GM18873 (cell line): Measurements from ENCODE around the gene SNAPC3.
"Not testable (repeated sequence)": the region's sequence is repeated elsewhere in the genome, so short reads cannot be mapped to it uniquely, and the experiment has no call there.

ENCODE experiments used
- ATAC-seq: cut with Tn5 transposase; IDR thresholded peaks from one replicate; pipeline ENCODE4 v1.9.1; 2021; ENCODE audit warnings: mild to moderate bottlenecking, moderate library complexity, moderate number of reproducible peaks; ENCODE audit not compliant: unreplicated experiment, low FRiP score

The SNAPC3 gene

DNA sequence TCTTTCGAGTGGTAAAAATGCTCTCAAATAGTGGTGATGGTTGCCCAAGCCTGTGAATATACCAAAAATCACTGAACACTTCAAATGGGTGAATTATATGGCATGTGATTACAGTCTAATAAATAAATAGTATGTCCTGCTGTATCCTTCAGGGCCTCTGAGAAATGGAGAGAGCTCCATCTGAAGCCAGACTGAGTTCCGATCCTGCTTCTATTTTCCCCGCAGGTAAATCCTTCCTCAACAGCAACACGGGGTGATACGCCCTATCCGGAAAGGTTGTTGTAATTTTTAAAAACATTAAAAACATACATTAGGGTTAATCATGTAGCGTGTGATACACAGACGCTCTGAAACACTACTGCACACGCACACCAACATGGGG, 695 bp upstream of the SNAPC3 start:
- no peak for ATAC-seq

GRCh38 chr9:15423231-15423985, 732 bp downstream of the SNAPC3 start:
- ATAC-seq: peak; percentile 3

- peak; percentile 41 for ATAC-seq
Observed at GRCh38 chr9:15426019-15426418, 3.3 kb downstream of the SNAPC3 start.

- ATAC-seq: not testable (repeated sequence)
Observed at GRCh38 chr9:15427702-15428101, 5.0 kb downstream of the SNAPC3 start.

DNA sequence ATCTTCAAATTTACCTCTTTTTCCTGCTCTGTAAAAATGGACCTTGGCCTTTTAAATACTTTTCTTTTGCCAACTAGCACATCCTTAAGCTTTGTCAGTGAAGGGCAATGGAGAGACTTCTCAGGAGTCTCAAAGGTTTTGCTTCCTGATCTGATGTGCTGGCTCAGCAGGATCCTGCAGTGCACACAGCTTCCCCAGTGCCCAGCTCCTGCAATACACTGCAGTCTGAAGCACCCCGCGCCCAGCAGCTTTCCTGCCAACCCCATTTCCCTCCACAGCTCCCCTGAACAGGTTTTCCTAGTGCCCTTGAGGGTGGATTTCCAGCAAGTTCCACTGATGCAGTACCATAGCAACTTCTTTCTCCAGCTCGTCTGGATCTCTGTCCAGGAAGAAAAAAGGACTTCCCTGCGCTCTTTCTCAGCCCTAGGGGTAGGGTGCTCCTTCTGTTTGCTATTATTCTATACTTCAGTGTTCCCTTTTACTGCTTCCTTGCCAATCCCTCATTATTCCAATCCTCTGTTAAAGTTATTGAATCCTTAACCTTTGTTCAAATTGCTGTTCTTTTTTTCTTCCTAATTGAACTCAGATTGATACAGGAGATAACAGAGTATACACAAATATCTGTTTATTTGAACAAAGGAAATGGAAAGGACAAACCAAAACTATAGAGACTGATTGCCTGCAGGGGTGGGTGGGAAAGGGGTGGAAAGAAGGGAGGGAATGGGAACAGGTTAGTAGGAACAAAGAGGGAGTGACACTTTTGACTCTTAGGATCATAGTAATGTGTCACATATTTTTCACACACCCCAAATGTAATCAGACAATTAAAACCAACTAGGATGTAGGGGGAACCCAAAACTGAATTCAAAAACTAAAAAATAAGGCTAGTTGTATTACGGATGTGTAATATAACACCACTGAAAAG, 8.5 kb downstream of the SNAPC3 start:
- no peak for ATAC-seq

DNA sequence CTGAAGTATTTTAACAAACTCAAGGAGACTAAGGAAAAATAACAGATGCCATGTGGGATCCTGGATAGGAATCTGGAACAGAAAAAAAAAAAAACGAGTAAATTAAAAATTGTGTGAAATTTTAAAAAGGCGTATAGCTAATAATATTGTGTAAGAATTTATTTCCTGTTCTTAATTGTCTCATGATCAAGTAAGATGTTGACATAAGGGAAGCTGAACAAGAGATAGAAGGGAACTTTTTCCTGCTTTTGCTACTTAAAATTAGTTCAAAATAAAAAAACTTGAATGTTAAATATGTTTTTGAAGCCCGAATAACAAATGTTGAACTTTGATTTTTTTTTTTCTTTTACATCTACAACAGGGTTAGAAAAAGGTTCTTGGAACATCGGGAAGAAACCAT, 10.5 kb downstream of the SNAPC3 start:
- no peak for ATAC-seq

DNA sequence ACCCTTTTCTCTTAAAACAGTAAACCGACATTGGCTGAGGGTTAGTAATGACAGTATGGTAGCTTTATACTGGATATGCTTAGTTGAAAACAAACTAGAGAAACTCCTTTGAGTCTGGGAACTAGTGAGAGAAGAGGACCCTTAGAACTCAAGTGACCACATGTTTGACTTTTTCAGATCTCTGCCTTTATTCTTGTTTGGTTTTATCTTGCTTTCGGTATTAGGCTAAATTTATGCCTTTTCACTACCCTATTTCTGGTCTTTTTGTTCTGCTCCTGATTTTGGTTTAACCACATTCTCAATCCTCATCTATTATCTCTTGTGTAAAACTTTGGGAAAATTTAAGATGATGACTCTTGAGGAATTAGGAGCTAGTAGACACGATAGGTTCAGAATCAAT, 11.0 kb downstream of the SNAPC3 start:
- ATAC-seq: no peak

GRCh38 chr9:15438891-15439290, 16.2 kb downstream of the SNAPC3 start:
- no peak for ATAC-seq

DNA sequence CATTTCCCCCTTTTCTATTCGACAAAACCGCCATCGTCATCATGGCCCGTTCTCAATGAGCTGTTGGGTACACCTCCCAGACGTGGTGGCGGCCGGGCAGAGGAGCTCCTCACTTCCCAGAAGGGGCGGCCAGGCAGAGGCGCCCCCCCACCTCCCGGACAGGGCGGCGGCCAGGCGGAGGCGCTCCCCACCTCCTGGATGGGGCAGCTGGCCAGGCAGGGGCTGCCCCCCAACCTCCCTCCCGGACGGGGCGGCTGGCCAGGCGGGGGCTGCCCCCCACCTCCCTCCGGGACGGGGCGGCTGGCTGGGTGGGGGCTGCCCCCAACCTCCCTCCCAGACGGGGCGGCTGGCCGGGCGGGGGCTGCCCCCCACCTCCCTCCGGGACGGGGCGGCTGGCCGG, 19.2 kb downstream of the SNAPC3 start:
- not testable (repeated sequence) for ATAC-seq

DNA sequence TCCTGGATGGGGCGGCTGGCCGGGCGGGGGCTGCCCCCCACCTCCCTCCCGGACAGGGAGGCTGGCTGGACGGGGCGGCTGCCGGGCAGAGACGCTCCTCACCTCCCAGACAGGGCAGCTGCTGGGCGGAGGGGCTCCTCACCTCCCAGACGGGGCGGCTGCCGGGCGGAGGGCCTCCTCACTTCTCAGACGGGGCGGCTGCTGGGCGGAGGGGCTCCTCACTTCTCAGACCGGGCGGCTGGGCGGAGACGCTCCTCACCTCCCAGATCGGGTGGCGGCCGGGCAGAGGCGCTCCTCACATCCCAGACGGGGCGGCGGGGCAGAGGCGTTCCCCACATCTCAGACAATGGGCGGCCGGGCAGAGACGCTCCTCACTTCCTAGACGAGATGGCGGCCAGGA, 19.6 kb downstream of the SNAPC3 start:
- not testable (repeated sequence) for ATAC-seq

GRCh38 chr9:15444141-15444540, 21.5 kb downstream of the SNAPC3 start:
- ATAC-seq: no peak

GRCh38 chr9:15453956-15454355, 31.3 kb downstream of the SNAPC3 start:
- ATAC-seq: no peak

- ATAC-seq: no peak
Observed at GRCh38 chr9:15461056-15461455, 38.4 kb downstream of the SNAPC3 start.

DNA sequence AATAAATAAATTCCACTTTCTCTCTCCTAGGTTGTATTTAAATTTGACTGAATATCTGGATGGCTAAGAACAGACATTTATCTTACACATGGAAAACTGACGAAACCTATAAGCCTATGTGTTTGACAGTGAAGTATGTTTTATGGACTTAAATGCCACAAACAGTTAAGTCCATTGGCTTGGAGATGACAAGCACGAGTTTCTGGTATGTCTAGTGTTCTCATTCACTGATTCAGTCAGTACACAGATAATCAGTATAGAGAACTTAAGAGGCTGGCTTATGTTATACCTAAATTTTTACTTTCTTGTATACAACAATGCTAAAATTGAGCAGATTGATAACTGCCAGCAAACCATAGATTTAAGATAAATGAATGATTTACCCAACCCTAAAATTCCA, 38.9 kb downstream of the SNAPC3 start:
- no peak for ATAC-seq

DNA sequence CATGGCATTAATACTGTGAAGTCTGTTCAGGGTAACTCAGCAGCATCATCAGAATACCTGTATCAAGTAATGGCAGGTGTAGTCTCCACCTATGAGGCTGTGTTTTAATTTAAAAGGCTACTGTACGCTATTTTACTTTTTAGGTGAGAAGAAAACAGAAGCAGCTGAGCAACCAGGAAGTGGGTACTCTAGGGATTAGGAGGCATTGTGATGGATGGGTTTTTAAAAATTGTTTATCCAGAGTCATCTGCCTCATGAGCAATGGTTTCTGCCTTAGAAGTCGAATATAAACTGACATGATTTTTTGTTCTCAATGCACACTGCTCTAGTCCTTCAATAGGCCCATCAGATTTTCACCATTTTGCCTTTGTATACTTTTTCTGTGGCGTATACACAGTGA, 45.5 kb downstream of the SNAPC3 start:
- ATAC-seq: no peak

DNA sequence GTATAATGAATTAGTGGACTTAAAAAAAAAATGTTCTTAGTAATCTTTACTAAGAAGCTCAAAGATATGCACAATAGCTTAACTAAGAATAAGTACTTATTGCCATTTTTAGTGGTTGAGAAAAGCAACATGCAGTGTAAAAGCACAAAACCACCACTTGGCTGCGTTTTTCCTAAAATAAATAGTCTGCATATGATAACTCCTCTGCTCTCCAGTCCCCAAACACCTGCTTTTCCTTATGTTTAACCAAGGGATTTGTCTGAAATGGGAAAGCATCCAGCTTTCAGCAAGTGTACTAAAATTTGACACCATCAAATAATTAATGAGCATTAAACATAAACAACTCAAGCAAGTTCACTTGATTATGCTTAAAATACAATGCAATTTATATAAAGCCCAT, 46.7 kb downstream of the SNAPC3 start:
- no peak for ATAC-seq

DNA sequence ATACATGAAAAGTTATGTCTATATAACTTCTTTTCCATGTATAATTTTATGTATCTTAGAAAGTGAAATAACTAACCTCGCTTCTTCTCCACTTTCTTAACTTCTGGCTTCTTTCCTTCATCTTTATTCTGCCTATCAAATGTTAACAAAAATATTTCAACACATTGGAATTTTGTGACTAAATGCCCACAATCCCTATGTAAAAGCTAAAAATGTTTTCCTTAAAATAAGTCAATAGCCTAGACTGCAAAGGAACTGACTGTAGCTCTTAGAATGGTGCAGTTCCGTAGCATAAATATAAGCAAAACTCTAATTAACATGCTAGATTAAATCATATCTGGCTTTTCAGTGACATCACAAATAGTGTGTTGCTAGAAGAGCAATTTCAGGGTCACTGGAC, 47.2 kb downstream of the SNAPC3 start:
- ATAC-seq: no peak

GRCh38 chr9:15475923-15476536, 53.4 kb downstream of the SNAPC3 start:
- ATAC-seq: no peak

- no peak for ATAC-seq
Observed at GRCh38 chr9:15480028-15480427, 57.4 kb downstream of the SNAPC3 start.

- ATAC-seq: no peak
Observed at GRCh38 chr9:15482146-15482545, 59.5 kb downstream of the SNAPC3 start.

DNA sequence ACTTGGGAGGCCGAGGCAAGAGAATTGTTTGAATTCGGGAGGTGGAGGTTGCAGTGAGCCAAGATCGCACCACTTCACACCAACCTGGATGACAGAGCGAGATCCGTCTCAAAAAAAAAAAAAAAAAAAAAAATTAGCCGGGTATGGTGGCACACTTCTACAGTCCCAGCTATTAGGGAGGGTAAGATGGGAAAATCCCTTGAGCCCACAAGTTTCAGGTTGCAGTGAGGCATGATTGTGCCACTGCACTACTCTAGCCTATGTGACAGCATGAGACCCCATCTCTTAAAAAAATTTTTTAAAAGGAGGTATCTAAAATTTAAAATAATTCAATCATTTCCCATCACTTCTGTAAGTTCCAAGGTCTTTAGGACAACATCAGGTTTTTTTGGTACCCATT, 62.1 kb downstream of the SNAPC3 start:
- ATAC-seq: no peak
